ENCODE data around the gene AGK.

AGK gene

GRCh38 chr7:141648276-141649114 is 97.3 kb downstream of the AGK start:
- no peak for DNase-seq (ENCODE audit: low read depth)

- DNase-seq (ENCODE audit: low read depth) = no peak
Measured at GRCh38 chr7:141649137-141649864, 98.1 kb downstream of the AGK start.

GRCh38 chr7:141649865-141650634 is 98.8 kb downstream of the AGK start:
- DNase-seq (ENCODE audit: low read depth) = peak; percentile 87

- DNase-seq (ENCODE audit: low read depth) = no peak
Measured at GRCh38 chr7:141651417-141651816, 100.2 kb downstream of the AGK start.

GRCh38 chr7:141652691-141653090 is 101.5 kb downstream of the AGK start:
- no peak for DNase-seq (ENCODE audit: low read depth)

- DNase-seq (ENCODE audit: low read depth) = peak; percentile 62
Measured at GRCh38 chr7:141654551-141654950, 103.3 kb downstream of the AGK start.

- DNase-seq (ENCODE audit: low read depth) = no peak
Measured at GRCh38 chr7:141659501-141659900, 108.3 kb downstream of the AGK start.

GRCh38 chr7:141660259-141660658 is 109.0 kb downstream of the AGK start:
- DNase-seq (ENCODE audit: low read depth) = no peak

- DNase-seq (ENCODE audit: low read depth) = no peak
Measured at GRCh38 chr7:141663081-141663849, 112.1 kb downstream of the AGK start.

GRCh38 chr7:141664450-141664849 is 113.2 kb downstream of the AGK start:
- no peak for DNase-seq (ENCODE audit: low read depth)

GRCh38 chr7:141665208-141666035 is 114.2 kb downstream of the AGK start:
- DNase-seq (ENCODE audit: low read depth) = no peak

- DNase-seq (ENCODE audit: low read depth) = no peak
Measured at GRCh38 chr7:141666071-141666470, 114.9 kb downstream of the AGK start.

GRCh38 chr7:141668853-141669252 is 117.6 kb downstream of the AGK start:
- DNase-seq (ENCODE audit: low read depth) = no peak

- DNase-seq (ENCODE audit: low read depth) = peak; percentile 18
Measured at GRCh38 chr7:141671705-141672496, 120.7 kb downstream of the AGK start.

- no peak for DNase-seq (ENCODE audit: low read depth)
Measured at GRCh38 chr7:141673346-141673745, 122.1 kb downstream of the AGK start.

- no peak for DNase-seq (ENCODE audit: low read depth)
Measured at GRCh38 chr7:141674171-141674671, 123.0 kb downstream of the AGK start.

- no peak for DNase-seq (ENCODE audit: low read depth)
Measured at GRCh38 chr7:141674702-141675101, 123.5 kb downstream of the AGK start.

GRCh38 chr7:141675436-141676215 is 124.4 kb downstream of the AGK start:
- DNase-seq (ENCODE audit: low read depth) = no peak

- DNase-seq (ENCODE audit: low read depth) = no peak
Measured at GRCh38 chr7:141676618-141677017, 125.4 kb downstream of the AGK start.

Data from EH (cell line).